K562 (cell line): ENCODE data around the gene CAMK2G. TPM values are rescaled to one million over a fixed set of nuclear protein-coding genes. Genes with fewer than 3 reads are reported as not detected.

ENCODE experiments used
- ATAC-seq: fragments of 200-7000 bp; cut with Tn5 transposase; 3 replicates; pipeline ENCODE4 v1.9.1; 2020; ENCODE audit warnings: moderate library complexity
- BruUV-seq: library from RNA; stranded (reverse); fragments of 400-500 nt; replicated peaks from 2 replicates; lab custom pipeline; 2021; lab: Mats Ljungman, UMichigan
- CTCF ChIA-PET: fragments of 300-600 bp; formaldehyde crosslinking; extraction: SDS; loops from one replicate; lab custom pipeline; 2021; ENCODE audit warnings: low intra/inter-chr PET ratio; lab: Yijun Ruan, JAX
- POLR2A ChIA-PET: fragments of 300-600, 350-650 bp; sonication (Branson Sonifier 250); formaldehyde crosslinking; extraction: SDS; loops from one replicate; lab custom pipeline; 2021; ENCODE audit warnings: antibody characterized with exemption, inconsistent platforms; lab: Yijun Ruan, JAX
- DNase-seq, 4 experiments: peaks; one replicate each; pipeline versions ENCODE4 v3.0.0 to v3.0.0-alpha.2; 2011 to 2018; ENCODE audit warnings: low spot score in 3 of 4, mixed read lengths in 3 of 4; ENCODE audit errors: extremely low read depth in 1 of 4
- FAIRE-seq: peaks from 2 replicates; lab custom pipeline; 2011; peaks lifted over from hg19 to GRCh38; lab: Jason Lieb, UNC
- H2AFZ ChIP-seq: 2 replicates; pipeline ENCODE4 v1.6.0; 2011; ENCODE audit warnings: low read depth, low read length, control low read depth, inconsistent platforms
- H3K27ac ChIP-seq: fragments of 200-600 bp; 3 replicates; pipeline ENCODE4 v1.8.0; 2011; ENCODE audit warnings: low read depth, mild to moderate bottlenecking, control low read depth, inconsistent platforms, low read length, moderate library complexity, mixed read lengths; ENCODE audit errors: extremely low read depth
- H3K27me3 ChIP-seq, 2 experiments: fragments of 300-600 bp in 1 of 2; 2 replicates in 1 of 2; 3 replicates in 1 of 2; pipeline versions ENCODE4 v1.6.0 to v1.8.0; 2011; ENCODE audit warnings: inconsistent platforms in 2 of 2, low read length in 2 of 2, mild to moderate bottlenecking in 1 of 2, mixed read lengths in 1 of 2, moderate library complexity in 1 of 2; ENCODE audit not compliant: control insufficient read depth in 2 of 2, insufficient read depth in 2 of 2
- H3K36me3 ChIP-seq: fragments of 300-600 bp; 3 replicates; pipeline ENCODE4 v1.8.0; 2011; ENCODE audit warnings: mild to moderate bottlenecking, low read length, inconsistent platforms; ENCODE audit not compliant: control insufficient read depth, insufficient read depth
- H3K4me1 ChIP-seq, 2 experiments: fragments of 200-600 bp in 1 of 2; replicated peaks in 1 of 2; 2 replicates in 1 of 2; 3 replicates in 1 of 2; pipeline versions ENCODE4 v1.5.1 to v1.8.0; 2011; ENCODE audit warnings: inconsistent platforms in 2 of 2, low read length in 2 of 2, mild to moderate bottlenecking in 1 of 2, mixed read lengths in 1 of 2, moderate library complexity in 1 of 2; ENCODE audit not compliant: control insufficient read depth in 2 of 2, insufficient read depth in 2 of 2
- H3K4me2 ChIP-seq: 2 replicates; pipeline ENCODE4 v1.6.1; 2011; ENCODE audit warnings: low read length, control low read depth, inconsistent platforms, mixed read lengths; ENCODE audit not compliant: insufficient read depth
- H3K4me3 ChIP-seq: fragments of 200-600 bp; sonication (generic), shearing (Covaris generic); 2 replicates; pipeline ENCODE4 v1.5.1; 2016; ENCODE audit warnings: control low read depth, inconsistent platforms
- H3K79me2 ChIP-seq: fragments of 200-600 bp; 3 replicates; pipeline ENCODE4 v1.8.0; 2011; ENCODE audit warnings: low read length, inconsistent platforms; ENCODE audit not compliant: control insufficient read depth, insufficient read depth
- H3K9ac ChIP-seq, 2 experiments: 2 replicates each; pipeline versions ENCODE4 v1.6.0 to v1.6.1; 2011; ENCODE audit warnings: low read depth in 2 of 2, low read length in 2 of 2, control low read depth in 1 of 2, inconsistent platforms in 1 of 2, mild to moderate bottlenecking in 1 of 2, mixed read lengths in 1 of 2; ENCODE audit not compliant: insufficient read depth in 1 of 2
- H3K9me1 ChIP-seq: one replicate; pipeline ENCODE4 v1.6.0; 2011; ENCODE audit warnings: inconsistent platforms, mild to moderate bottlenecking, low read length, moderate library complexity; ENCODE audit not compliant: control insufficient read depth, insufficient read depth
- H3K9me3 ChIP-seq: replicated peaks from 2 replicates; pipeline ENCODE4 v1.5.1; 2011; ENCODE audit warnings: low read depth, low read length, inconsistent platforms; ENCODE audit not compliant: control insufficient read depth, insufficient read depth
- H4K20me1 ChIP-seq: replicated peaks from 2 replicates; pipeline ENCODE4 v1.6.1; 2011; ENCODE audit warnings: low read length, inconsistent platforms, mixed read lengths; ENCODE audit not compliant: control insufficient read depth, insufficient read depth
- AFF1 ChIP-seq, 2 experiments: fragments of 450-650 bp; IDR thresholded peaks; 2 replicates each; pipeline ENCODE4 v1.6.1; 2018; ENCODE audit warnings: mild to moderate bottlenecking in 2 of 2, low read depth in 1 of 2; ENCODE audit not compliant: partially characterized antibody in 2 of 2
- BRD4 ChIP-seq: fragments of 200-600 bp; sonication (generic); IDR thresholded peaks from 2 replicates; pipeline ENCODE4 v1.6.1; 2017; ENCODE audit warnings: inconsistent platforms
- ELF1 ChIP-seq: fragments of 200-800 bp; sonication (Bioruptor generic); IDR thresholded peaks from 2 replicates; pipeline ENCODE4 v1.6.1; 2016; ENCODE audit warnings: missing genetic modification characterization, missing compliant biosample characterization
- MBD2 ChIP-seq: sonication (generic); IDR thresholded peaks from 2 replicates; pipeline ENCODE4 v1.6.1; 2016; ENCODE audit warnings: low read depth, borderline replicate concordance
- OTX1 ChIP-seq: fragments of 450-650 bp; formaldehyde crosslinking; IDR thresholded peaks from 2 replicates; pipeline ENCODE4 v1.4.0; 2022; ENCODE audit warnings: mild to moderate bottlenecking
- PML ChIP-seq: IDR thresholded peaks from 2 replicates; pipeline ENCODE4 v1.6.1; 2012; ENCODE audit warnings: low read length, inconsistent platforms
- SRF ChIP-seq, 2 experiments: fragments of 250-450, 450-650 bp in 1 of 2; sonication (Bioruptor Pico) in 1 of 2; sonication (generic) in 1 of 2; formaldehyde crosslinking; IDR thresholded peaks; 2 replicates each; pipeline versions ENCODE4 v1.5.0 to v1.5.1; 2020 to 2022; ENCODE audit warnings: mild to moderate bottlenecking in 1 of 2, missing genetic modification reagents in 1 of 2
- WGBS: fragments of 100-300 bp; shearing (Covaris generic); methylation state at CpG from one replicate; pipeline ENCODE4 v1.1.6; 2016; ENCODE audit warnings: low coverage, mixed read lengths; ENCODE audit not compliant: insufficient coverage; ENCODE audit errors: missing lambda C conversion rate; 5-methylcytosine and 5-hydroxymethylcytosine counted together
- in situ Hi-C: fragments of 300-500 bp; cut with MboI; formaldehyde crosslinking; loops from 4 replicates; pipeline ENCODE4 v1.15.0; 2018; ENCODE audit warnings: inconsistent platforms, mixed read lengths
- intact Hi-C: fragments of 100-400 bp; cut with micrococcal nuclease; formaldehyde crosslinking; loops from 2 replicates; pipeline ENCODE4 v1.14.2; 2022
- polyA plus RNA-seq, 8 experiments: library from polyadenylated mRNA; depleted of rRNA in 4 of 8; stranded (reverse) in 5 of 8; unstranded in 3 of 8; fragments of >200 nt; fragmentation: Nextera tagmentation in 2 of 8; fragmentation: Illumina TruSeq in 1 of 8; extraction: Ambion mirVana in 2 of 8; extraction: Trizol in 1 of 8; gene quantifications; 2 replicates each; pipeline versions ENCODE4 v1.2.1 to v1.2.3, GENCODE V29; 2011 to 2014; ENCODE audit warnings: inconsistent platforms in 1 of 8, missing spikeins in 1 of 8
- total RNA-seq, 7 experiments: library from RNA; depleted of rRNA in 6 of 7; stranded (reverse); fragments of >200 nt in 6 of 7; fragmentation: Illumina TruSeq in 2 of 7; extraction: Trizol in 2 of 7; gene quantifications; 2 replicates each; pipeline versions ENCODE4 v1.2.1 to v1.2.3, GENCODE V29; 2011 to 2021; ENCODE audit warnings: low replicate concordance in 1 of 7
- TF ChIP-seq, protein P1 (sequence below), 2 experiments: fragments of 200-800 bp in 1 of 2; sonication (Bioruptor generic) in 1 of 2; sonication (generic) in 1 of 2; formaldehyde crosslinking in 1 of 2; IDR thresholded peaks in 1 of 2; conservative IDR thresholded peaks in 1 of 2; 2 replicates each; pipeline versions ENCODE4 v1.5.0 to v1.6.1; 2016 to 2020; ENCODE audit warnings: missing compliant biosample characterization in 1 of 2, missing genetic modification characterization in 1 of 2, missing genetic modification reagents in 1 of 2
- TF ChIP-seq, protein P2 (sequence below): fragments of 450-650 bp; formaldehyde crosslinking; IDR thresholded peaks from 2 replicates; pipeline ENCODE4 v1.4.0; 2020; ENCODE audit warnings: mild to moderate bottlenecking, moderate library complexity

CAMK2G gene
- total and polyA plus RNA-seq, 9 of the 15 experiments (the other 6 are each of a cell fraction or from before 2014, with no cell fraction given) = 9.0 to 37.9 (median 32.6) TPM

- no peaks in the 10 kb centered on the region for H3K9me1 ChIP-seq
- no peaks in the 10 kb centered on the region for H3K79me2 ChIP-seq
- no peaks in the 10 kb centered on the region; the same call in 1 of the 2 replicates for H3K9me3 ChIP-seq
- in situ Hi-C loops = no loop called here
- no TSS peak for BruUV-seq
- no peak overlapping the region for H3K27ac ChIP-seq
- POLR2A ChIA-PET = no interaction called here
- H3K4me3 ChIP-seq = no peak overlapping the region
- WGBS = 31% methylated on average over 2 of the region's 2 CpGs
- DNase-seq (no peak), FAIRE-seq (no peak), ATAC-seq (no peak)
- no peak overlapping the region for H2AFZ ChIP-seq
- TF ChIP-seq OTX1 (CRISPR knock-in tag) (no peak), SRF (CRISPR knock-in tag; IDR thresholded peaks at IDR 0.05) (no peak), ELF1 (tag) (no peak), BRD4 (no peak), PML (no peak), AFF1 (IDR thresholded peaks at IDR 0.05; ENCODE audit: low read depth in 1 of 2, partially characterized antibody in 2 of 2) (no peak), MBD2 (no peak)
- TF ChIP-seq, protein P1, sequence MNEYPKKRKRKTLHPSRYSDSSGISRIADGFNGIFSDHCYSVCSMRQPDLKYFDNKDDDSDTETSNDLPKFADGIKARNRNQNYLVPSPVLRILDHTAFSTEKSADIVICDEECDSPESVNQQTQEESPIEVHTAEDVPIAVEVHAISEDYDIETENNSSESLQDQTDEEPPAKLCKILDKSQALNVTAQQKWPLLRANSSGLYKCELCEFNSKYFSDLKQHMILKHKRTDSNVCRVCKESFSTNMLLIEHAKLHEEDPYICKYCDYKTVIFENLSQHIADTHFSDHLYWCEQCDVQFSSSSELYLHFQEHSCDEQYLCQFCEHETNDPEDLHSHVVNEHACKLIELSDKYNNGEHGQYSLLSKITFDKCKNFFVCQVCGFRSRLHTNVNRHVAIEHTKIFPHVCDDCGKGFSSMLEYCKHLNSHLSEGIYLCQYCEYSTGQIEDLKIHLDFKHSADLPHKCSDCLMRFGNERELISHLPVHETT (CRISPR knock-in tag; conservative IDR thresholded peaks at IDR 0.05 in 1 of 2, IDR thresholded peaks at IDR 0.05 in 1 of 2) = no peak
- TF ChIP-seq, protein P2, sequence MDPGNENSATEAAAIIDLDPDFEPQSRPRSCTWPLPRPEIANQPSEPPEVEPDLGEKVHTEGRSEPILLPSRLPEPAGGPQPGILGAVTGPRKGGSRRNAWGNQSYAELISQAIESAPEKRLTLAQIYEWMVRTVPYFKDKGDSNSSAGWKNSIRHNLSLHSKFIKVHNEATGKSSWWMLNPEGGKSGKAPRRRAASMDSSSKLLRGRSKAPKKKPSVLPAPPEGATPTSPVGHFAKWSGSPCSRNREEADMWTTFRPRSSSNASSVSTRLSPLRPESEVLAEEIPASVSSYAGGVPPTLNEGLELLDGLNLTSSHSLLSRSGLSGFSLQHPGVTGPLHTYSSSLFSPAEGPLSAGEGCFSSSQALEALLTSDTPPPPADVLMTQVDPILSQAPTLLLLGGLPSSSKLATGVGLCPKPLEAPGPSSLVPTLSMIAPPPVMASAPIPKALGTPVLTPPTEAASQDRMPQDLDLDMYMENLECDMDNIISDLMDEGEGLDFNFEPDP (CRISPR knock-in tag) = no peak
- no peak overlapping the region for H3K9ac ChIP-seq
- peaks cover 16 to 19% of the 10 kb centered on the region in 2 experiments for H3K4me1 ChIP-seq
- no peaks in the 10 kb centered on the region for H4K20me1 ChIP-seq
- CTCF ChIA-PET = no interaction called here
- H3K4me2 ChIP-seq = no peak overlapping the region
- no peaks in the 10 kb centered on the region for H3K27me3 ChIP-seq
- H3K36me3 ChIP-seq = no peaks in the 10 kb centered on the region
- intact Hi-C loops = no loop called here
Observed at GRCh38 chr10:73922864-73923133, 48.4 kb upstream of the CAMK2G start.
